Karpas-422 (cell line): ENCODE data around the gene NT5C3B. TPM values are rescaled to one million over a fixed set of nuclear protein-coding genes. Genes with fewer than 3 reads are reported as not detected.
"Not testable (repeated sequence)": the region's sequence is repeated elsewhere in the genome, so short reads cannot be mapped to it uniquely, and the experiment has no call there.

Experiments used
- DNase-seq: peaks from one replicate; pipeline ENCODE4 v3.0.0-alpha.2; 2015
- H2AFZ ChIP-seq: fragments of 200-600 bp; sonication (generic); 2 replicates; pipeline ENCODE4 v1.6.1; 2014; ENCODE audit warnings: antibody characterized with exemption, low read length, mixed read lengths
- H3K27ac ChIP-seq: fragments of 200-600 bp; sonication (generic); 2 replicates; pipeline ENCODE4 v1.5.1; 2014; ENCODE audit warnings: mild to moderate bottlenecking, low read length, moderate library complexity
- H3K27me3 ChIP-seq: fragments of 200-600 bp; sonication (generic); 2 replicates; pipeline ENCODE4 v1.6.1; 2014; ENCODE audit warnings: low read length, mixed read lengths
- H3K36me3 ChIP-seq: fragments of 200-600 bp; sonication (generic); 2 replicates; pipeline ENCODE4 v1.6.1; 2014; ENCODE audit warnings: low read length, mixed read lengths; ENCODE audit not compliant: insufficient read depth
- H3K4me1 ChIP-seq: fragments of 200-600 bp; sonication (generic); 2 replicates; pipeline ENCODE4 v1.6.1; 2014; ENCODE audit warnings: mild to moderate bottlenecking, low read length, mixed read lengths
- H3K4me2 ChIP-seq: fragments of 200-600 bp; sonication (generic); 2 replicates; pipeline ENCODE4 v1.6.1; 2014; ENCODE audit warnings: low read length, low read depth, mild to moderate bottlenecking; ENCODE audit not compliant: poor library complexity, severe bottlenecking
- H3K4me3 ChIP-seq: fragments of 200-600 bp; sonication (generic); 2 replicates; pipeline ENCODE4 v1.5.1; 2014; ENCODE audit warnings: mild to moderate bottlenecking, antibody characterized with exemption, low read length, mixed read lengths
- H3K79me2 ChIP-seq: fragments of 200-600 bp; sonication (generic); 2 replicates; pipeline ENCODE4 v1.6.1; 2014; ENCODE audit warnings: mild to moderate bottlenecking, low read length, mixed read lengths
- H3K9ac ChIP-seq: fragments of 200-600 bp; sonication (generic); 2 replicates; pipeline ENCODE4 v1.6.0; 2014; ENCODE audit warnings: low read length
- H3K9me2 ChIP-seq: fragments of 200-600 bp; sonication (generic), shearing (Covaris generic); replicated peaks from 2 replicates; pipeline ENCODE4 v1.6.0; 2014; ENCODE audit warnings: mild to moderate bottlenecking, low read length, moderate library complexity; ENCODE audit not compliant: insufficient read depth
- H3K9me3 ChIP-seq: fragments of 300-700, 200-600 bp; sonication (generic); 2 replicates; pipeline ENCODE4 v1.6.1; 2014; ENCODE audit warnings: low read length, mixed read lengths
- H4K20me1 ChIP-seq: fragments of 200-600 bp; sonication (generic); 2 replicates; pipeline ENCODE4 v1.6.1; 2014; ENCODE audit warnings: mild to moderate bottlenecking, antibody characterized with exemption, low read length, low read depth; ENCODE audit not compliant: insufficient read depth
- total RNA-seq: library from RNA; depleted of rRNA; stranded (reverse); fragments of >200 nt; shearing (Covaris generic); gene quantifications from 2 replicates; pipeline ENCODE4 v1.2.3, GENCODE V29; 2014; ENCODE audit warnings: low replicate concordance

Gene NT5C3B
- total RNA-seq, 1 experiment from 2014 or later = 10.5 TPM

GRCh38 chr17:41836550-41837196 lies 641 bp upstream of the NT5C3B start:
- H3K79me2 ChIP-seq = no peaks in the 10 kb centered on the region
- peak overlapping the region; percentile 80; the same call in 1 of the 2 replicates for H3K4me3 ChIP-seq
- peaks cover 18% of the 10 kb centered on the region for H3K4me1 ChIP-seq
- no peaks in the 10 kb centered on the region for H3K27me3 ChIP-seq
- no peaks in the 10 kb centered on the region for H3K36me3 ChIP-seq
- no peaks in the 10 kb centered on the region for H3K9me3 ChIP-seq
- H4K20me1 ChIP-seq = no peaks in the 10 kb centered on the region
- no peak overlapping the region for H3K27ac ChIP-seq
- no peaks in the 10 kb centered on the region for H3K9me2 ChIP-seq
- peak overlapping the region; percentile 63 for H3K4me2 ChIP-seq
- no peak for DNase-seq
- peak overlapping the region; percentile 79; the same call in 1 of the 2 replicates for H2AFZ ChIP-seq
- H3K9ac ChIP-seq = peak overlapping the region; percentile 50

GRCh38 chr17:41835214-41835799 lies 725 bp downstream of the NT5C3B start:
- Histone ChIP-seq H3K27ac (no peak overlapping the region), H3K27me3 (no peaks in the 10 kb centered on the region), H3K9ac (peak overlapping the region; percentile 81), H3K4me3 (peak overlapping the region; percentile 80), H3K4me2 (peak overlapping the region; percentile 66), H3K36me3 (no peaks in the 10 kb centered on the region), H4K20me1 (no peaks in the 10 kb centered on the region), H2AFZ (peak overlapping the region; percentile 98), H3K9me3 (no peaks in the 10 kb centered on the region), H3K9me2 (no peaks in the 10 kb centered on the region), H3K79me2 (no peaks in the 10 kb centered on the region), H3K4me1 (peaks cover 18% of the 10 kb centered on the region)
- peak; percentile 53 for DNase-seq

GRCh38 chr17:41829961-41830360 lies 6.1 kb downstream of the NT5C3B start:
- not testable (repeated sequence) for H3K4me1 ChIP-seq, H3K9ac ChIP-seq, H3K4me3 ChIP-seq, H3K9me2 ChIP-seq, H4K20me1 ChIP-seq, H3K4me2 ChIP-seq, H3K36me3 ChIP-seq, H2AFZ ChIP-seq, H3K9me3 ChIP-seq, DNase-seq, H3K79me2 ChIP-seq, H3K27me3 ChIP-seq, H3K27ac ChIP-seq

GRCh38 chr17:41825175-41825845 lies 10.7 kb downstream of the NT5C3B start:
- Histone ChIP-seq H3K79me2 (no peaks in the 10 kb centered on the region), H3K36me3 (no peaks in the 10 kb centered on the region), H2AFZ (no peak overlapping the region), H3K4me3 (no peak overlapping the region), H3K27me3 (no peaks in the 10 kb centered on the region), H4K20me1 (no peaks in the 10 kb centered on the region), H3K4me1 (no peaks in the 10 kb centered on the region), H3K27ac (no peak overlapping the region), H3K9ac (no peak overlapping the region), H3K9me2 (no peaks in the 10 kb centered on the region), H3K9me3 (no peaks in the 10 kb centered on the region), H3K4me2 (no peak overlapping the region)
- no peak for DNase-seq

- no peaks in the 10 kb centered on the region for H4K20me1 ChIP-seq
- H3K4me2 ChIP-seq = no peak overlapping the region
- no peak for DNase-seq
- no peak overlapping the region for H2AFZ ChIP-seq
- no peaks in the 10 kb centered on the region for H3K79me2 ChIP-seq
- peaks cover 3% of the 10 kb centered on the region for H3K4me1 ChIP-seq
- H3K9me3 ChIP-seq = no peaks in the 10 kb centered on the region
- no peaks in the 10 kb centered on the region for H3K36me3 ChIP-seq
- H3K27ac ChIP-seq = no peak overlapping the region
- no peaks in the 10 kb centered on the region for H3K27me3 ChIP-seq
- H3K9me2 ChIP-seq = no peaks in the 10 kb centered on the region
- H3K9ac ChIP-seq = no peak overlapping the region
- H3K4me3 ChIP-seq = no peak overlapping the region
Measured at GRCh38 chr17:41824086-41824485, 11.9 kb downstream of the NT5C3B start.

- no peaks in the 10 kb centered on the region for H3K36me3 ChIP-seq
- H2AFZ ChIP-seq = no peak overlapping the region
- H4K20me1 ChIP-seq = no peaks in the 10 kb centered on the region
- DNase-seq = no peak
- H3K4me3 ChIP-seq = no peak overlapping the region
- H3K27me3 ChIP-seq = no peaks in the 10 kb centered on the region
- no peak overlapping the region for H3K9ac ChIP-seq
- H3K9me3 ChIP-seq = no peaks in the 10 kb centered on the region
- no peaks in the 10 kb centered on the region for H3K79me2 ChIP-seq
- no peak overlapping the region for H3K27ac ChIP-seq
- no peaks in the 10 kb centered on the region for H3K9me2 ChIP-seq
- no peak overlapping the region for H3K4me2 ChIP-seq
- peaks cover 7% of the 10 kb centered on the region for H3K4me1 ChIP-seq
Measured at GRCh38 chr17:41823580-41823979, 12.5 kb downstream of the NT5C3B start.

GRCh38 chr17:41823141-41823524 lies 12.9 kb downstream of the NT5C3B start:
- Histone ChIP-seq H3K79me2 (no peaks in the 10 kb centered on the region), H3K4me1 (peaks cover 7% of the 10 kb centered on the region), H3K27ac (no peak overlapping the region), H3K4me2 (no peak overlapping the region), H3K9ac (no peak overlapping the region), H3K4me3 (no peak overlapping the region), H3K9me3 (no peaks in the 10 kb centered on the region), H3K27me3 (no peaks in the 10 kb centered on the region), H3K9me2 (no peaks in the 10 kb centered on the region), H3K36me3 (no peaks in the 10 kb centered on the region), H4K20me1 (no peaks in the 10 kb centered on the region), H2AFZ (no peak overlapping the region)
- DNase-seq = no peak

GRCh38 chr17:41822216-41823140 lies 13.6 kb downstream of the NT5C3B start:
- Histone ChIP-seq H3K9me2 (no peaks in the 10 kb centered on the region), H3K4me1 (peaks cover 7% of the 10 kb centered on the region), H3K27ac (no peak overlapping the region), H3K79me2 (no peaks in the 10 kb centered on the region), H3K9me3 (no peaks in the 10 kb centered on the region), H3K4me2 (no peak overlapping the region), H3K4me3 (no peak overlapping the region), H3K9ac (no peak overlapping the region), H2AFZ (no peak overlapping the region), H4K20me1 (no peaks in the 10 kb centered on the region), H3K36me3 (no peaks in the 10 kb centered on the region), H3K27me3 (no peaks in the 10 kb centered on the region)
- no peak for DNase-seq
